Measurements from ENCODE around the gene FGD4. TPM values are rescaled to one million over a fixed set of nuclear protein-coding genes. Genes with fewer than 3 reads are reported as not detected.

FGD4 gene
- polyA plus RNA-seq, 3 donors: 4.1 to 7.7 (median 5.7) TPM

- 42 to 70% (median 64%) methylated on average over 2 of the region's 2 CpGs for WGBS, 3 donors
- no peak overlapping the region for H3K27ac ChIP-seq (ENCODE audit: low read depth, low read length)
These were observed 167.4 kb downstream of the FGD4 start for GRCh38 chr12:32566663-32567295.

DNA sequence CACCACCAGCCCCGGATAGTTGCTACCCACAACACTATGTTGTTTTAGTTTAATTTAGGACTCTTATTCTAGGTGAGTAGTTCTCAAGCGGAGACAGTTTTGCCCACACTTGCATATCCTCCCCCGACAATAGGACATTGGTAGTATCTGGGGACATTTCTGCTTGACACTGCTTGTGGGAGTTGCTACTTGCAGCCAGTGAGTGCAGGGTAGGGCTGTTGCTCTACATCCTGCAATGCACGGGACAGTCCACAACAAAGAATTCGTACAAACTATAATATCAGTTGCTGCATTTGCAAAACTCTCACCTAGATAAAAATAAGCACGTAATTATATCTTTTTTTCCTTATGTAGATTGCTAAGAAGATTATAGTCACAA, 167.9 kb downstream of the FGD4 start:
- H3K27ac ChIP-seq (ENCODE audit: low read depth, low read length): no peak overlapping the region
- 65 to 68% (median 67%) methylated on average over 6 of the region's 6 CpGs for WGBS, 3 donors

- WGBS, 3 donors: 50 to 68% (median 62%) methylated on average over 1 of the region's 1 CpG
- no peak overlapping the region for H3K27ac ChIP-seq (ENCODE audit: low read depth, low read length)
These were observed 168.9 kb downstream of the FGD4 start for GRCh38 chr12:32568228-32568627.

GRCh38 chr12:32569259-32569658, 169.9 kb downstream of the FGD4 start:
- H3K27ac ChIP-seq (ENCODE audit: low read depth, low read length): no peak overlapping the region
- 45 to 65% (median 46%) methylated on average over 2 of the region's 2 CpGs for WGBS, 3 donors

DNA sequence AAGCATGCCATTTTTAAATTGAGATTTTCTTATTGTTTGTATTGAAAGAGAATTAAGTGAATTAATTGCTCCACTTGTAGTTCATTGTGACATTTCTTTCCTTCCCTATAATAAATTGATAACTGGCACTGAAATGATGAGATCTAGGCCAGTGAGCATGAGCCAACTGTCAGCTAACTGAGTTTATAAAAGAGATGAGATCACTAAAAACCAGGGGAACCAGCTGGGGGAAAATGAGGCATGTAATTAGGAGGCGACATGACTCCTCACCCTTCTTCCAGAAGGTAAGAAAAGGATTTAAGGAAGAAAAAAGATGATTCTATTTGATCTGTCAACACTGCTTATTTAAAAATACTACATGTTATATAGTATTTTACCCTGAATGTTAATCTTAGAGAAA, 175.2 kb downstream of the FGD4 start:
- no peak overlapping the region for H3K27ac ChIP-seq (ENCODE audit: low read depth, low read length)
- WGBS, 3 donors: 76 to 92% (median 84%) methylated on average over 1 of the region's 1 CpG

DNA sequence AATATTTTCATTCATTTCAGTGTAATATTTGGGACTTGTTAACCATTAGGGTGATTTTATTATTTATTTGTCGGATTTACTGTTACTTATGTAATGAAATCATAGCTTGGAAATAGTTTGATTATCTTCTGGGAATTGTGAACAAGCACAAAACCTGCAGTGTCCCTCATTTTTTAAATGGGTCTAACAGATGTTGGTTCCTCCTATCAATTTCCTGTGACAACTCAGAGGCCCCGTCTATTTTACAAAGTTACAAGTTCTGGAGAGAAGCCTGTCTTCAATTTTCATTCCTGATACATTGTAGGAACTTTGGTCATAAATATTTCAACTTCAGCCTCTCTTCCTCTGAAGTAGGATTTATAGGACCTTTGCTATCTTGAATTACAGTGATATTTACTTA, 178.0 kb downstream of the FGD4 start:
- no peak overlapping the region for H3K27ac ChIP-seq (ENCODE audit: low read depth, low read length)
- 47 to 75% (median 50%) methylated on average over 2 of the region's 2 CpGs for WGBS, 3 donors

- H3K27ac ChIP-seq (ENCODE audit: low read depth, low read length): no peak overlapping the region
- 85 to 93% (median 89%) methylated on average over 1 of the region's 1 CpG for WGBS, 3 donors
These were observed 184.2 kb downstream of the FGD4 start for GRCh38 chr12:32583534-32583933.

DNA sequence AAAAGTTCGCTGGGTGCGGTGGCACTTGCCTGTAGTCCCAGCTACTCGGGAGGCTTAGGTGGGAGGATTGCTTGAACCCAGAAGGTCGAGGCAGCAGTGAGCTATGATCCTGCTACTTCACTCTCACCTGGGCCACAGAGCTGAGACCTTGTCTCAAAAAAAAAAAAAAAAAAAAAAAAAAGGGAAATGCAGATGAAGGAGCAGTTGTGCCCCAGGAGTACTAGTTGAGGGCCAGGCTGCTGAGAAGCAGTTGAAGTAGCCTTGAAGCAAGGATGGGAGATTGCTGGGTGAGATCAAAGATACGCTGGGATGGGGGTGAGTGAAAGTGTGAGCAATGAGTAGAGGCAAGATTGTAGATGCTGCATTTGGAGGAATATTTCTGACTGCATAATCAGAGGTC, 186.3 kb downstream of the FGD4 start:
- 90 to 96% (median 94%) methylated on average over 5 of the region's 5 CpGs for WGBS, 3 donors
- H3K27ac ChIP-seq (ENCODE audit: low read depth, low read length): no peak overlapping the region

GRCh38 chr12:32586390-32586789, 187.0 kb downstream of the FGD4 start:
- no peak overlapping the region for H3K27ac ChIP-seq (ENCODE audit: low read depth, low read length)
- 33 to 65% (median 47%) methylated on average over 2 of the region's 2 CpGs for WGBS, 3 donors

GRCh38 chr12:32587581-32588495, 188.5 kb downstream of the FGD4 start:
- WGBS, 3 donors: 66 to 97% (median 84%) methylated on average over 4 of the region's 4 CpGs
- no peak overlapping the region for H3K27ac ChIP-seq (ENCODE audit: low read depth, low read length)

- 55 to 81% (median 58%) methylated on average over 3 of the region's 3 CpGs for WGBS, 3 donors
- H3K27ac ChIP-seq (ENCODE audit: low read depth, low read length): no peak overlapping the region
These were observed 189.2 kb downstream of the FGD4 start for GRCh38 chr12:32588604-32589003.

DNA sequence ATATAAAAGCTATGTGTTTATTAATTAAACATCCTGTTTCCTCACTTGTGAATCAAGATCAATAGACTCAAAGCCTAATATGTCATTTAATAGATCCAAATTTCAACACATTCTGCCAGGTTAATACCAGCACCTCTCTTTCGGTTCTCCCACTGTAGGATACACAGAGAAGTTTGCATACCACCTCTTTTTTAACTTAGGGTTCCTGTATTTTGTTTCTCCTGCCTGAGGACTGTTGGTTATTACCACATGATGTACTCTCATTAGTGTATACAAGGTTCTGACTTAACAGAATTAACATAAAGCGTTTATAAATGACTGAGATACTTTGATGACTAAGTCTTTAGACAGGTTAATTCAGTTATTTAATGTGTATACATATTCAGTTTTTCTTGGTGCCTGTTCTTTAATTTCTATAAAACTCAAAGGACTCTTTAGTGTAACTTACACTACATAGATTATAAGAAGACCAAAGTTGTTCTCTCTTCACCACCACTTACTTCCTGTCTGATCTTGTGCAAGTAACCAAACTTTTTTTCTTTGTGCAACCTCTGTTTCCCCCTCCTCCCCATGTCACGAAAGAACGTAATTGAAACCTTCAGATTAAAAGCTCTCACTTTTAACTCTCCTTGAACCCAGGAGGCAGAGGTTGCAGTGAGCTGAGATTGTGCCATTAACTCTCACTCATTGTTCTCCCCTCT, 190.0 kb downstream of the FGD4 start:
- 49 to 78% (median 54%) methylated on average over 4 of the region's 4 CpGs for WGBS, 3 donors
- H3K27ac ChIP-seq (ENCODE audit: low read depth, low read length): no peak overlapping the region

GRCh38 chr12:32595251-32595650, 195.9 kb downstream of the FGD4 start:
- no peak overlapping the region for H3K27ac ChIP-seq (ENCODE audit: low read depth, low read length)
- WGBS, 3 donors: 61 to 85% (median 75%) methylated on average over 2 of the region's 2 CpGs

DNA sequence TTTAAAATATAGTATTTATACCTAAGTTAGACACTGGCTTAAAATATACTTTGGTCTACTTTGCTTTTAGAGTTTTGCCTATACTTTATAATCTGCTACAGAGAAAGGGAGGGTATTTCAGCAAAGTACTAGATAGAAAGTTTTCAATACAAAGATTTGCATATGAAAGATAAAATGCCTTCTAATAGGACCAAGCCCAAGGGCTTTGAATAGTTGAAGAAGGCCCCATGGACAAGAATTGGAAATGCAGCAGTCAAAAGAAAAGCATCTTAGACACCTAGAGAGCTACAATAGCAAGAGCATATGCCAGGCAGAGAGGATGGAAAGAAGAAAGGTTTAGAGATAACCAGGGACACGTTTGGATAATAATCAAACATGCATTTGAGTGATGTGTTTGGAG, 196.7 kb downstream of the FGD4 start:
- 24 to 40% (median 33%) methylated on average over 1 of the region's 1 CpG for WGBS, 3 donors
- no peak overlapping the region for H3K27ac ChIP-seq (ENCODE audit: low read depth, low read length)

GRCh38 chr12:32598688-32599087, 199.3 kb downstream of the FGD4 start:
- WGBS, 3 donors: 89 to 95% (median 92%) methylated on average over 1 of the region's 1 CpG
- H3K27ac ChIP-seq (ENCODE audit: low read depth, low read length): no peak overlapping the region

DNA sequence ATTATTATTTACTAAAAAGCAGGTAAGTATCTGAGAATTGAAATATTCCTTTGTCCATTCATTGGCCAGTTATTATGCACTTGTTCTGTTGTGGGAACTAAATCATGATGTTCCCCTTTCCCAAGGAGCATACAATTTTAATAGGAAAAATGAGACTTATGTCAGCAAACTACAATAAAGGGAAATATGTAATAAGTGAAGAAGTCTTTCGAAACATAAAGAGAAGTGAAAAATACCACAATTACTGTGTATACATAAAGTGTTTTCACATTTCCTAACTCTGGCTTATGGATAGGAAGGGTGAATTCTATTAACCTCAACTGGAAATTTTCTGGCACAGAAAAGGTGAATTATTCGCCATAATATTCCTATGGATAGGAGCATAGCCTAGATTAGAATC, 201.3 kb downstream of the FGD4 start:
- 69 to 98% (median 80%) methylated on average over 2 of the region's 2 CpGs for WGBS, 3 donors
- no peak overlapping the region for H3K27ac ChIP-seq (ENCODE audit: low read depth, low read length)

GRCh38 chr12:32603071-32603470, 203.7 kb downstream of the FGD4 start:
- WGBS, 3 donors: 94 to 99% (median 95%) methylated on average over 3 of the region's 3 CpGs
- H3K27ac ChIP-seq (ENCODE audit: low read depth, low read length): no peak overlapping the region

DNA sequence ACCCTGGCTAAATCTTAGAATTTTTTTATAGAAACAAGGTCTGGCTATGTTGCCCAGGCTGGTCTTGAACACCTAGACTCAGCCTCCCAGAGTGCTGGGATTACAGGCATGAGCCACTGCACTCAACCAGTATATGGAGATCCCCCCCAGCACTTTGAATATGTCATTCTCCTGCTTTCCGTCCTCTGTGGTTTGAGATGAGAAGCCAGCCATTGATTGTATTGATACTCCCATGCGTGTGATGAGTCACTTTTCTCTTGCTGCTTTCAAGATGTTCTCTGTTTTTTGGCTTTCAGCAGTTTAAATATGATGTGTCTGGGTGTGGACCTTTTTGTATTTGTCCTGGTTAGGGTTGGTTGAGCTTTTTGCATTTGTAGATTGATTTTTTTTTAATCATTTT, 204.5 kb downstream of the FGD4 start:
- no peak overlapping the region for H3K27ac ChIP-seq (ENCODE audit: low read depth, low read length)
- 70 to 82% (median 74%) methylated on average over 2 of the region's 2 CpGs for whole genome bisulfite sequencing, 3 donors

DNA sequence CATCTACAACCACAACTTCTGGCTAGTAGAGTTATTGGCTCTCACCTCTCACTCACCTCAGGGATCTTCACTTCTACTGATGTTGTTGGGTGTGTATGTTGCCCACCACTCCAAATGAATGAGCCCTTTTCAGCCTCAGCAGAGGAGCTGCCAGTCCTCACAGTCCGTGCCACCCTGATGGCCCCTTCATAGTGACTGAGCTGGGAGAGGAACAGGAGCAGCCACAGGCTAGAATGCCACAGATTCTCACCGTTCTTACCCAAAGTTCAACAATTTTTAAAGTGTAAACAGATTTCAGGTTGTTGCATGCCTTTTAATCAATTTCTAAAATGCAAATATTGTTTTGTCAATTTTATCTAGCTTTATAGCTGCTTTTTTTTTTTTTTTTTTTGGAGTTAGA, 205.2 kb downstream of the FGD4 start:
- no peak overlapping the region for H3K27ac ChIP-seq (ENCODE audit: low read depth, low read length)
- WGBS, 3 donors: 51 to 95% (median 60%) methylated on average over 2 of the region's 2 CpGs

Data from adipose tissue (tissue), 3 donors.